GM12891 (cell line): ENCODE data around the gene STIM1.

Experiments used
- POLR2AphosphoS5 ChIP-seq: IDR thresholded peaks from 2 replicates; pipeline ENCODE4 v1.6.1; 2011; ENCODE audit warnings: low read depth, low read length, control low read depth
- TAF1 ChIP-seq: IDR thresholded peaks from 2 replicates; pipeline ENCODE4 v1.6.1; 2011; ENCODE audit warnings: low read depth, low read length, control low read depth

- TF ChIP-seq POLR2AphosphoS5 (no peak), TAF1 (no peak)
These were observed 46.0 kb downstream of the STIM1 start for GRCh38 chr11:3901249-3902025.
